Fibroblast of lung (primary cell): ENCODE data around the gene GGT6.

Experiments
- CTCF ChIP-seq, 2 donors: IDR thresholded peaks in 1 of 2; conservative IDR thresholded peaks in 1 of 2; 1 replicate in 1 of 2; 2 replicates in 1 of 2; pipeline ENCODE4 v1.5.1; 2011 to 2012; ENCODE audit warnings: low read length in 2 of 2, control low read depth in 1 of 2, inconsistent platforms in 1 of 2, low read depth in 1 of 2, mild to moderate bottlenecking in 1 of 2
- EZH2 ChIP-seq: IDR thresholded peaks from 2 replicates; pipeline ENCODE4 v1.5.1; 2012; ENCODE audit warnings: low read length, control low read depth, mild to moderate bottlenecking; ENCODE audit errors: missing control alignments

DNA sequence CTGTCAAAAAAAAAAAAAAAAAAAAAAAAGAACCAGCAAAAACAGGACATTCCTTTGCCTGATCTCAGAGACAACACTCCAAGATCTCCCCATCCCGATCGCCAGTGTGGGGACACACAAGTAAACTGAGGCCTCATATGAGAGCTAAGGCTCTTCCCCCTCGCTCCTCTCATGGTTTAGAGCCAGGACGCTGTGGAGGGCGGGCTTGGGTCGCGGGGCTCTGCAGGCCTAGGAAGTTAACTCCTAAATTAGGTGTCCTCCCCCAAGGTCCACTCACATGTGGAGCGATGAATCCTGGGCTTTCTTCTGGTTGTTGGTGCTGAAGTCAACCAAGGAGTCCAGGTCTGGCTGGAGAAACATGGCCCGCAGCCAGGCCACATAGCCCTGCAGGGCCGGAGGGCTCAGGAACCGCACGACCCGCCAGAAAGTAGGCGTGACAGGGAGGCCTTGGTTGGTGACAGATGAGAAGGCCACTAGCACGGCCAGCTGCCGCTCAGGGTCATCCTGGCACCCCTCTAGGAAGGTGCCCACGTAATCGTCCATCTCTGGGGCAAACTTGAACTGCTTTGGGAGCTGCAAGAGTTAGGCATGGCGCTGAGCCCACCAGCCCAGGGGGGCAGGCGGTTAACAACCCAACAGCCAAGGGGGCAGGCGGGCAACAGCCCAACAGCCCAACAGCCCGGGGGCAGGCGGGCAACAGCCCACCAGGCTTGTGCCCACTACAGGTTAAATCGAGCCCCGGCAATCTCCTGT lies 10.4 kb downstream of the GGT6 start:
- TF ChIP-seq EZH2: no peak
- no peak for TF ChIP-seq CTCF (conservative IDR thresholded peaks at IDR 0.05 in 1 of 2, IDR thresholded peaks at IDR 0.05 in 1 of 2; ENCODE audit: low read depth in 1 of 2, low read length in 2 of 2)
